Activated naive CD4-positive, alpha-beta T cell treated with anti-CD3 and anti-CD28 coated beads, Interleukin-2, amount 50 U/mL, for 72 hours (primary cell): Measurements from ENCODE around the gene BTF3. TPM values are rescaled to one million over a fixed set of nuclear protein-coding genes. Genes with fewer than 3 reads are reported as not detected.
"Not testable (repeated sequence)": the region's sequence is repeated elsewhere in the genome, so short reads cannot be mapped to it uniquely, and the experiment has no call there.

Source experiments
- ATAC-seq, 2 donors: fragments of 150-1000 bp; cut with Tn5 transposase; 2 replicates each; pipeline ENCODE4 v1.10.0; 2021; ENCODE audit warnings: mild to moderate bottlenecking in 2 of 2, moderate library complexity in 2 of 2
- DNase-seq, 2 donors: peaks; one replicate each; pipeline ENCODE4 v3.0.0; 2021 to 2022; ENCODE audit warnings: low spot score in 2 of 2
- H3K27ac Mint-ChIP-seq, 2 donors: one replicate each; pipeline ENCODE4 v1.8.0; 2022; ENCODE audit warnings: mild to moderate bottlenecking in 2 of 2, mixed read lengths in 2 of 2
- H3K36me3 Mint-ChIP-seq, 2 donors: one replicate each; pipeline ENCODE4 v1.8.0; 2022; ENCODE audit warnings: mixed read lengths in 2 of 2
- H3K9me3 Mint-ChIP-seq, 2 donors: one replicate each; pipeline ENCODE4 v1.8.0; 2022; ENCODE audit warnings: mixed read lengths in 2 of 2
- total RNA-seq, 2 donors: library from RNA; stranded (reverse); gene quantifications; one replicate each; pipeline ENCODE4 v1.2.3, GENCODE V29; 2022

BTF3 gene
- total RNA-seq, 2 donors from 2014 or later = 971 TPM

DNA sequence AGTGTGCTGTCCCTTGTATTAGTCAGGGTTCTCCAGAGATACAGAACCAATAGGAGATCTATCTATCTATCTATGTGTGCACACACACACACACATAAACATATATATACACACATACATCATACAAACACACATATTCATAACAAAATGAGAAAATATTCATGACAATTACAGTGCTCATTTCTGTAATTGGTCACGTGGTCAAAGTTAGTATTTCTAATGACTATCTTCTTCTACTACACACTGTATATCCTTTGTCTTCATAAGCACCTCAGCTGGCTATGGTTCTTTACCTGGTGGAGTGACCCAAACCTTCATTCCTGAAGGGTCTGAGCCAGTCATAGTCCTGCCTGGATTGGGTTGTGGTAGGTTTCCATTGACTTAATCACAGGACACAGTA, 17.7 kb upstream of the BTF3 start:
- DNase-seq (no peak), ATAC-seq (no peak)
- H3K36me3 Mint-ChIP-seq = no peaks in the 10 kb centered on the region
- H3K27ac Mint-ChIP-seq = no peak overlapping the region
- H3K9me3 Mint-ChIP-seq = no peaks in the 10 kb centered on the region

DNA sequence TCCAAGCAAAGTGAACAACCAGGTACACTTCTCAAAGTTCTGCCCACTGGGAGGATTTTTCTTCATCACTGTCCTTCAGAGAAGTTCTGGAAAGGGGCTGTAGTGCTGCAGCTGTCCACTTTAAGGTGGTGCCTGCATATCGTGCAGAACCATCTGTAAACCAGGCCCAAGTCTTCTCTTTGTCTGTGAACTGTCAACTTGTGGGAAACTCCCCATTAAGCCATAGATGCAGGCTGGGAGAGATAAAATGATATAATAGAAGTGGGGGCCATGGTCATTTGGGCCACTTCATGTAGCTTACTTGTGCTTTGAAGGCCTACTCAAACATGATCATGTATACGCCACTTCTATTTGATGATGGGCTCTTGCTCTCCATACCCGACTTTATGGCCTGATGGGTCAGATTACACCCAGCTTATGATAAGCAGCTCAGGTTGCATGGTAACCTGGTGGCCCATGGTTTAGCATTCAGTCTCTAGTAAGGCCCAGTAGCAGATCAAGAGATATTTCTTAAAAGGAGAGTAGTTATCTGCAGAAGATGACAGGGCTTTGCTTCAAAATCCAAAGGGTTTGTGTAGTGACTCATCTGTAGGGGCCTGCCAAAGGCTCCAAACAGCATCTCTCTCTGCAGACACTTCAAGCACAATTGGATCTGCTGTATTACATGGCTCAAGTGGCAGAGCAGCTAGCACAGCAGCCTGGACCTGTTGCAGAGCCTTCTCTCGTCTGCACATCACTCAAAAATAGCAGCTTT, 15.7 kb upstream of the BTF3 start:
- Mint-ChIP-seq H3K36me3 (peaks cover 0 to 5% of the 10 kb centered on the region in 2 donors), H3K9me3 (no peaks in the 10 kb centered on the region), H3K27ac (no peak overlapping the region)
- no peak for DNase-seq
- no peak for ATAC-seq

DNA sequence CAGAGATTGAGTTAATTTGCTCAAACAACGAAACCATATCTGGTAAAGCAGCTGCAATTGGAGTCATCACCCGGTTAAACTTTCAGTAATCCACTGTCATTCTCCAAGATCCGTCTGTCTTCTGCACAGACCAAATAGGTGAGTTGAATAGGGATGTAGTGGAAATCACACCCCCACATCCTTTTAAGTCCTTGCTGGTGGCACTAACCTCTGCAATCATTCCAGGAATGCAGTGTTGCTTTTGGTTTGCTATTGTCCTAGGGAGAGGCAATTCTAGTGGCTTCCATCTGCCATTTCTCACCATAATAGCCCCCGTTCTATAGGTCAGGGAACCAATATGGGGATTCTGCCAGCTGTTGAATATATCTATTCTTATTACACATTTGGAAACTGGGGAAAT, 14.6 kb upstream of the BTF3 start:
- ATAC-seq (no peak), DNase-seq (no peak)
- Mint-ChIP-seq H3K36me3 (peaks cover 0 to 5% of the 10 kb centered on the region in 2 donors), H3K27ac (no peak overlapping the region), H3K9me3 (no peaks in the 10 kb centered on the region)

DNA sequence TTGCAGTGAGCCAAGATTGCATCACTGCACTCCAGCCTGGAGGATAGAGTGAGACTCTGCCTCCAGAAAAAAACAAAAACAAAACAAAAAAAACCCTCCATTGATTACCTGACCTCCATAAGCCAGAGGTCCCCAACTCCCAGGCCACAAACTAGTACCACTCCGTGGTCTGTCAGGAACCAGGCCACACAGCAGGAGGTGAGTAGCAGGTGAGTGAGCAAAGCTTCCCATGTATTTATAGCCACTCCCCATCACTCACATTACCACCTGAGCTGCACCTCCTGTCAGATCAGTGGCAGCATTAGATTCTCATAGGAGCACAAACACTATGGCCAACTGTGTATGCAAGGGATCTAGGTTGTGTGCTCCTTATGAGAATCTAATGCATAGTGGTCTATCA, 13.7 kb upstream of the BTF3 start:
- ATAC-seq = no peak

DNA sequence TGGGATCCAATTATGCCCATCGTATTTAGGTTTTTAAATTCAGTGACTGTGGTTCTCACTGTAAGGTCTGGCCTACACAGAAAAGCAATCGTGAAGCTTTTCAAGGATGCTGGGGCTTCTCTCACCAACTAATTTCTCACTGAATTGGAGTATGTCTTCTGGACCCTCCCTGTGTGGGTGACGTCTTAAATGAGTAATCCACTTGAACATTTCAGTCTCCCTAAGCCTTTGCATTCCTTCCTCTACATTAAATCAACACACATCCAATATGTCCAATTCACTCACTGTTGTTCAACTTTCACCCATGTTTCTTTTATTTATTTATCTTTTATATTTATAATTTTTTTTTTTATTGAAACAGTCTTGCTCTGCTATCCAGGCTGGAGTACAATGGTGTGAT, 12.5 kb upstream of the BTF3 start:
- ATAC-seq (no peak), DNase-seq (no peak)
- peaks cover 0 to 5% of the 10 kb centered on the region in 2 donors for H3K36me3 Mint-ChIP-seq
- no peak overlapping the region for H3K27ac Mint-ChIP-seq
- no peaks in the 10 kb centered on the region for H3K9me3 Mint-ChIP-seq

More for the DNA sequence above, 13.7 kb upstream of the BTF3 start:
- no peaks in the 10 kb centered on the region for H3K9me3 Mint-ChIP-seq
- H3K27ac Mint-ChIP-seq = no peak overlapping the region
- DNase-seq = no peak
- H3K36me3 Mint-ChIP-seq = peaks cover 0 to 5% of the 10 kb centered on the region in 2 donors

DNA sequence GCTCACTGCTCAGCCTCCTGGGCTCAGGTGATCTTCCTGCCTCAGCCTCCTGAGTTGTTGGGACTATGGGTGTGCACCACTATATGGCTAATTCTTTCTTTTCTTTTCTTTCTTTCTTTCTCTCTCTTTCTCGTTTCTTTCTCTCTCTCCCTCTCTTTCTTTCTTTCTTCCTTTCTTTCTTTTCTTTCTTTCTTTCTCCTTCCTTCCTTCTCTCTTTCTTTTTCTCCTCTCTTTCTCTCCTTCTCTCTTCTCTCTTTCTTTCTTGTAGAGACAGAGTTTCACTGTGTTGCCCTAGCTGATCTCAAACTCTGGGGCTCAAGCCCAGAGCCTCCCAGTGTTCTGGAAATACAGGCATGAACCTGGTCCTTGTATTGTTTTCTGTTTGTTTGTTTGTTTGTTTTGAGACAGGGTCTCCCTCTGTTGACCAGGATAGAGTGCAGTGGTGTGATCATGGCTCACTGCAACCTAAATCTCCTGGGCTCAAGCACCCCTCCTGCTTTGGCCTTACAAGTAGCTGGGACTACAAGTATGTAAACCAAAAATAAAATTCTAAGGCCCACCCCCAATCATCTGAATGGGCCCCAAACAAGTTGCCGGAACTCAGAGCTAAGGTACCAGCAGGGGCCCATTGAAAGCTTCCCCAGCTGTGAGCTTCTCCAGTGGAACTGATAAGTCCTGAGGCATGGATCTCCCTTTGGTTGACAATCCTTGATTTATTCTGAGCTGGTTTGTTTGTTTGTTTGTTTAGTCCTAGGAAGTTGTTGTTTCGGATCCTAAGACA, 11.9 kb upstream of the BTF3 start:
- ATAC-seq (no peak), DNase-seq (no peak)
- H3K9me3 Mint-ChIP-seq = no peaks in the 10 kb centered on the region
- peaks cover 0 to 5% of the 10 kb centered on the region in 2 donors for H3K36me3 Mint-ChIP-seq
- peak overlapping the region in 1 of 2 donors; percentile 38 for H3K27ac Mint-ChIP-seq

DNA sequence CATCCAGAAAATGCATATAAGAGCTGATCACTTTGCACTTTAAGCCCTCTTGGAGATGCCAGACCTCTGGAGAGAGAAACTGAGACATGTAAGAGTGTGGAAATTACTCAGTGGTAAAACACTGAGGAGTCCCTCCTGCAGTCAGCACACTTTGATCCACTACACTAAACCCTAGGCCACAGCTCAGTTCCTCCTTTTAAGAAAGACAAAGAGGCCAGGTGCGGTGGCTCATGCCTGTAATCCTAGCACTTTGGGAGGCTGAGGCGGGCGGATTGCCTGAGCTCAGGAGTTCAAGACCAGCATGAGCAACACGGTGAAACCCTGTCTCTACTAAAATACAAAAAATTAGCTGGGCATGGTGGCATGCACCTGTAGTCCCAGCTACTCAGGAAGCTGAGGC, 11.0 kb upstream of the BTF3 start:
- not testable (repeated sequence) for DNase-seq, H3K9me3 Mint-ChIP-seq, H3K27ac Mint-ChIP-seq, ATAC-seq, H3K36me3 Mint-ChIP-seq

DNA sequence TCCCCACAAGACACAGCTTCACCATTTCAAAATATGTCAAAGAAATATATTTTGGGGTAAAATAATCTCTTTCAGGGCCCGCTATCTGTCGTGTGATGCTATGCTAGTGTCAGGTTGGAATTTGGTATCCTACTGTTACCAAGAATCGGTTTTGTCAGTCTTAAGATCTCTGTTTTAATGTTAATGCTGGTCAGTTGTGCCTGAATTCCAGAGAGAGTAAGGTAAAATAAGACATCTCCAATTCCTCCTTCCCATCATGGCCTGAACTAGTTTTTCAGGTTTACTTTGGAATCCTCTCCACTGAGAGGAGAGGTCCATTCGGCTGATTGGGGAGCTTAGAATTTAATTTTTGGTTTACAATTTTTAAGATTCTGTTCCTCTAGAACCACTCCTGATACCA, 10.4 kb upstream of the BTF3 start:
- Mint-ChIP-seq H3K27ac (no peak overlapping the region), H3K9me3 (no peaks in the 10 kb centered on the region), H3K36me3 (peaks cover 0 to 5% of the 10 kb centered on the region in 2 donors)
- ATAC-seq = no peak
- DNase-seq = no peak

DNA sequence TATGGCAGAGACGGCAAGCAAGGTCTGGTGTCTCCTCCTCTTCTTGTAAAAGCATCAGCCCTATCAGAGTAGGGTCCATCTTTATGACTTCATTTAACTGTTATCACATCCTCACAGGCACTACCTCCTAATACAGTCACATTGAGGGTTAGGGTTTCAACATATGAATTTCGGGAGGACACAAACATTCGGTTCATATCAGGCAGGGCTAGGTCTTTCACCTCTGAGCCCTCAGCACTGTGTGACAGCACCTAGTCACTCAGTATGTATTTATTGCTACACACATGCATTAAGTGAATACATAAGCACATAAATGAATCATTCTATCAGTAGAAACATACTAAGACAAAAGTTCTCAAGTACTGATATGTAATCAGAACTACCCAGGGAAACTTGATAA, 9.4 kb upstream of the BTF3 start:
- ATAC-seq = no peak
- no peak overlapping the region for H3K27ac Mint-ChIP-seq
- H3K36me3 Mint-ChIP-seq = peaks cover 0 to 5% of the 10 kb centered on the region in 2 donors
- H3K9me3 Mint-ChIP-seq = no peaks in the 10 kb centered on the region
- DNase-seq = no peak

DNA sequence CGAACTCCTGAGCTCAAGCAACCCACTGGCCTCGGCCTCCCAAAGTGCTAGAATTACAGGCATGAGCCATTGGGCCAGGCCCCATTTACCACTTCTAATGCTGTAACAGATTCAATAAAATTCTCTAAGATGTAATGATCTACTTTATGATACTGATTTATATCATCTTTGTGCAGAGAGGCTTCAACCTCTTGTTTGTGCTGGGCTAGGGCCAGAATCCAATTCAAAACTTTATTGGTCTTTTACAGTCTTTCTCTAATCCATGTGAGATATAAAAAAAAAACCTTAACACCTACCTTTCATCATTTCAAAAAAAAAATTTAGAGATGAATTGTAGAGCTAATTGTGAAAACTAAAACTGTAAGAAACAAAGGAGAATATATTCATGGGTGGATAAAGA, 8.2 kb upstream of the BTF3 start:
- no peak for ATAC-seq
- Mint-ChIP-seq H3K9me3 (no peaks in the 10 kb centered on the region), H3K36me3 (peaks cover 0 to 5% of the 10 kb centered on the region in 2 donors), H3K27ac (no peak overlapping the region)
- DNase-seq = no peak

DNA sequence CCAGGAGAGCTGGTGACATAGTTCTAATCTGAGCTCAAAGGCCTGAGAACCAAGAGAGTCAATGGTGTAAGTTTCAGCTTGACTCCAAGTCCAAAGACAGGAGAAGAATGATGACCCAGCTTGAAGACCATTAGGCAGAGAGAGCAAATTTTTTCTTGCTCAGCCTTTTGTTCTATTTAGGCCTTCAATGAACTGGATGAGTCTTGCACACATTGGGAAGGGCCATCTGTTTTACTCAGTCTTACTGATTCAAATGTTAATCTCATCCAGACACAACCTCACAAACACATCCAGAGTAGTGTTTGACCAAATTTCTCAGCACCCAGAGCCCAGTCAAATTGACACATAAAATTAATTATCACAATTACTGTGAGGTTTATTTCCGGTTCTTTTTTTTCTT, 7.1 kb upstream of the BTF3 start:
- peaks cover 0 to 3% of the 10 kb centered on the region in 2 donors for H3K36me3 Mint-ChIP-seq
- ATAC-seq (no peak), DNase-seq (no peak)
- H3K27ac Mint-ChIP-seq = no peak overlapping the region
- H3K9me3 Mint-ChIP-seq = no peaks in the 10 kb centered on the region

DNA sequence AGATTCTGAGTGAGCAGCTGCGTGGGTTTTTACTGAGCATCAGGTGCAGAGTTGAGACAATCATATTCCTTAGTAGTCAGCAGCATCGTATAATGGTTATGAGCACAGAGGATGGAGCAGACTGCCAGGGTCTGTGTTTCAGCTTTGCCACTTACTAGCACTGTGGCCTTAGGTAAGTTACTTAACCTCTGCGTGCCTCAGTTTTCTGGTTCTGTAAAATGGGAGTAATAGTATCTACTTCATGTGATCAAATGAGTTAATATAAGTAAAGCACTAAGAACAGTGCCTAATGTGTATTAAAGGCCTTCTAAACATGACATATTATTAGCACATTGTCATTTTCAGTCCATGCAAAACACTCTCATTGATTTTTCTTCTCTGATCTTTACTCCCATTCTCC, 4.8 kb upstream of the BTF3 start:
- no peak for ATAC-seq
- H3K9me3 Mint-ChIP-seq = no peaks in the 10 kb centered on the region

DNA sequence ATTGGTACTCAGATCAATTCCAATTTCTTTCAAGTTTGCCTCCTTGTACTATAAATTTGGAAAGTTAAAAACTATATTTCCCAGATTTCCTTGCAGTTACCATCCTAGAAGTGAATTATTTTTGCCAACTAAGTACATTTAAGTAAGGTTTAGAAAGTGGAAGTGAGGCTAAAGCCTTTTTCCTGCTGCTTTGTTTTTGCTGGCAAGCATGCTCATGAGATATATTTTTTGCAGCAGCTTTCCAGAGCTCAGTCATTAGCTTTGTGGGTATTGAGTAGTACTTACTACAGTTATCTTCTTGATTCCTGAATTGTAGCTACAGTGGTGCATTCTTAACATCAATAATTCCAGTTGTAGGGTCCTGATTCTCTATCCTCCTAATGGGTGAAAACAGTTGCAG, 3.5 kb upstream of the BTF3 start:
- Mint-ChIP-seq H3K36me3 (peaks cover 14 to 19% of the 10 kb centered on the region in 2 donors), H3K27ac (no peak overlapping the region), H3K9me3 (no peaks in the 10 kb centered on the region)
- DNase-seq (no peak), ATAC-seq (no peak)

More for the DNA sequence above, 4.8 kb upstream of the BTF3 start:
- Mint-ChIP-seq H3K36me3 (peaks cover 4 to 9% of the 10 kb centered on the region in 2 donors), H3K27ac (no peak overlapping the region)
- no peak for DNase-seq

DNA sequence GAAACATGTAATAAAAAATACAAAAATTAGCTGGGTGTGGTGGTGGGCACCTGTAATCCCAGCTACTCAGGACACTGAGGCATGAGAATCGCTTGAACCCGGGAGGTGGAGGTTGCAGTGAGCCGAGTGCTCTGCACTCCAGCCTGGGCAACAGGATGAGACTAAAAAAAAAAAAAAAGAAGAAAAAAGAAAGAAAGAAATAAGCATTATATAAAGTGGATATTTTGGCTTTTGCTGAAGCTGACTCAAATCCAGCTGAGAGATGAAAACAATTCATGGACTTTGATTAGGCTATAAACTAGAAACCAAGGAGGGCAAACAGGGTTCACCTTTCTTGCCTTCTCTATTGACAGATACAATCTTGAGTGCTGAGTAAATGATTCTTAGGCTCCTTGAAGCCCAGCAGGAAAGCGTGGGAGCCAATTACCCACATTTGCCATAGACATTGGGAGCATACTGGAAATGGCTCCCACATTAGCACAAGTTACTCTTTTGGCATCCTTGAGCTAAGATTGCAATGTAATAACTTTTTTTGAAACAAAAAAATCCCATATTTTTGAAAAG, 2.4 kb upstream of the BTF3 start:
- Mint-ChIP-seq H3K36me3 (peaks cover 22% of the 10 kb centered on the region in 2 donors), H3K9me3 (no peaks in the 10 kb centered on the region), H3K27ac (no peak overlapping the region)
- no peak for DNase-seq
- ATAC-seq = no peak

DNA sequence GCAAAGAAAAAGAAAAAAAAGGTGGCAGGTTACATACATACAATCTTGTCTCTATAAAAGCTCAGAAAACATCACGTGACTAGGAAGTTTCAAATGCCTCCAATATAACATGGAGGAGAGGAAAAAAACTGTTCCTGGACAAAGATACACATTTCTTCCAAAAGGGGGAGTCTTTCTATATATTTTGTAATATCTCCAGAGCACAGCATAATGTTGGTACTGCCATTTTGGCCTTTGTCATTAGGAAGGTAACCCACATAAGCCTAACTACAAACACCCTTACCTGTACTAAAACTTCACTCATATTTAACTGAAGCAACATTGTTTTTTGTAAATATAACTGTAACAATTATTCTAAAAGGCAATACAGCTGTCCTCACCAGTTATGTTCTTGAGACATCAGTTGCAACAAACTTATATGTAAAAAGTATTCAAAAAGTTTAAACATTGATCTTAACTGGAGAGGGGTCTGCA, 1.2 kb upstream of the BTF3 start:
- peak overlapping the region in 1 of 2 donors; percentile 99 for H3K27ac Mint-ChIP-seq
- DNase-seq = no peak
- peaks cover 30% of the 10 kb centered on the region in 2 donors for H3K36me3 Mint-ChIP-seq
- no peaks in the 10 kb centered on the region for H3K9me3 Mint-ChIP-seq
- ATAC-seq = no peak

DNA sequence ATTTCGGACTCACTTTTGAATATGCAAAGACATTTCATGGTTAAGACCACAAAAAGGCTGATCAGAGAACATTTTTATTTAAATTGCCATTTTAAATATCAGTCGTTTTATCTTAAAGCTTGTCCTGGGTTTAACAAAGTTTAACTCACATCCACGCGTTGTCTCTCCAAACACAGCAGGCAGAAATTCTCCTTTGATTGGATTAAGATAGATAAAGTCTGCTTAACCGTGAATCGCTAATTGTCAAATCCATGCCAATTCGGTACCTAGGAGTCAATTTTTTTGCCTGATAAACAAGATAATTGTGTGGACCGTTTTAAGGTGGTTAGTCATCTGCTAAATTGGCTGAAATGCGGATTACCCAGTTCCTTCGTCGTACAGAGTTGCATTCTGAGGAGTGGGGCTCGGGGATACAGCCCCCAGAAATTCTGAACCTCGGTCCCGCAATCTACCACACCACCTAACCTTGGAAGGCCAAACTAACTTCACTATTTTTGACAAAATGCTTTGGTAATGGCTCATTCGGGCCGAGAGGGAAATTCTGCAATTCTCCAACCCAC, 665 bp upstream of the BTF3 start:
- ATAC-seq (peak in 1 of 2 donors; percentile 6), DNase-seq (no peak)
- Mint-ChIP-seq H3K27ac (peak overlapping the region; percentile 99), H3K9me3 (no peaks in the 10 kb centered on the region), H3K36me3 (peaks cover 30 to 34% of the 10 kb centered on the region in 2 donors)

DNA sequence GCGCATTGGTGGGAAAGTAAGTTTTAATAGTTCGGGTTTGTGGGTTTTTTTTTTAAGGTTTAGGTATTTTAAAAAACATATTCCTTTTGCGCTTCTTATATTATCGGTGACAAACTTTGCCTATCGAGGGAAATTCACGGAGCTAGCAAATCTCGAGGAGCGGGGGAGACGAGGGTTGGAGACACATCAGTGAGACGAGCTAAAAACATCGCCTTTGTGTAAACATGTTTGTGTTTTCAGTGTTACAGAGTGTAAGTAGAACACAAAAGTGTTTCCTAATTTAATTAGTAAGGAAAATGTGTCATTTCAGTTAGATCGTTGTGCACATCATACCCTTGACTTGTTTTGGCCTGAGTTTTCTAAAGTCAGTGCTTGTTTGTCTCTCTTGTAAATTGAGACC, 945 bp downstream of the BTF3 start:
- H3K36me3 Mint-ChIP-seq = peaks cover 30 to 34% of the 10 kb centered on the region in 2 donors
- no peaks in the 10 kb centered on the region for H3K9me3 Mint-ChIP-seq
- H3K27ac Mint-ChIP-seq = peak overlapping the region; percentile 94 to 99
- DNase-seq (no peak), ATAC-seq (no peak)
